GM04503 (cell line): ENCODE results near the gene SLC38A9.
"Not testable (repeated sequence)": the region's sequence is repeated elsewhere in the genome, so short reads cannot be mapped to it uniquely, and the experiment has no call there.

Source experiments
- DNase-seq: peaks from one replicate; pipeline ENCODE4 v3.0.0-alpha.2; 2012; ENCODE audit warnings: low read depth

The SLC38A9 gene, protein sequence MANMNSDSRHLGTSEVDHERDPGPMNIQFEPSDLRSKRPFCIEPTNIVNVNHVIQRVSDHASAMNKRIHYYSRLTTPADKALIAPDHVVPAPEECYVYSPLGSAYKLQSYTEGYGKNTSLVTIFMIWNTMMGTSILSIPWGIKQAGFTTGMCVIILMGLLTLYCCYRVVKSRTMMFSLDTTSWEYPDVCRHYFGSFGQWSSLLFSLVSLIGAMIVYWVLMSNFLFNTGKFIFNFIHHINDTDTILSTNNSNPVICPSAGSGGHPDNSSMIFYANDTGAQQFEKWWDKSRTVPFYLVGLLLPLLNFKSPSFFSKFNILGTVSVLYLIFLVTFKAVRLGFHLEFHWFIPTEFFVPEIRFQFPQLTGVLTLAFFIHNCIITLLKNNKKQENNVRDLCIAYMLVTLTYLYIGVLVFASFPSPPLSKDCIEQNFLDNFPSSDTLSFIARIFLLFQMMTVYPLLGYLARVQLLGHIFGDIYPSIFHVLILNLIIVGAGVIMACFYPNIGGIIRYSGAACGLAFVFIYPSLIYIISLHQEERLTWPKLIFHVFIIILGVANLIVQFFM

DNA sequence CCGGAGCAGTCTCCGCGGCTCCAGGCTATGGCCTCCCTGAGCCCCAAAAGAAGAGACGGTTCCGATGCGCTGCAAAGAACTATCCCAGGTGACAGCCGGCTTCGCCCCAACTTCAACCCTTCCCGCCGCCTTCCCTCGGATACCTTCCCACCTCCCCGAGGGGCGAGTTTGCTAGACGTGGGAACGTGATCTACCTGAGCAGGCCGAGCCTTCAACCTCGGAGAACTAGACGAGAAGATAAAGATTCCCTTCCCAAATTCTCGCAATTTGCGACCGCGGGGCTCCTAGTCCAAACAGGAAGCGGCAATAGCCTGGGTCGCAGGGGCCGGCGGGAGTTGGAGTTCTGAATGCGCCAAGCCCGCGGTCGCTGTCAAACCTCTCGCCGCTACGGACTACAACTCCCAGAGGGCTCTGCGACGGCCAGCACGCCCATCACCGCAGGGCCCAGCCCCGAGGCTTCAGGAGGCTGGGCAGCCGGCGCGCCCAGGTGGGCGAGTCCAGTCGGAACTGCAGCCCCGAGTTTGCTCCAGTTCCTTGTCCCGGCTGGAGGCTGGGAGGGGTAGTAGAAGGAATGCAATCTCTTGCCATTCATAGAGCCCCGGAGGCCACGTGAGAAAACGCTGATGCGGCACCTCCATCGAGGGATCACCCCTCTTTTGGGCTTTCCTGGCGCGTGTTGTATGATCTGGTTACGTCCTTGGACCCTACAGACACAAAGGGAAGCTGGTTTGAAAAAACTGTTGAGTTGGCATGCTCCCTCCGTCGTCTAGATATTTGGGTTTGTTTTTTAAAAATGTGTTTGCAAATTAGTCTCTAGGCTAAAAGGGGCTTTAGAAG is at the start of gene SLC38A9:
TSS of gene SLC38A9 (minus strand) at position 302 of the 837 bp plus-strand sequence. CDS start 14,366 bp downstream, outside the sequence.
- peak; percentile 61 for DNase-seq

DNA sequence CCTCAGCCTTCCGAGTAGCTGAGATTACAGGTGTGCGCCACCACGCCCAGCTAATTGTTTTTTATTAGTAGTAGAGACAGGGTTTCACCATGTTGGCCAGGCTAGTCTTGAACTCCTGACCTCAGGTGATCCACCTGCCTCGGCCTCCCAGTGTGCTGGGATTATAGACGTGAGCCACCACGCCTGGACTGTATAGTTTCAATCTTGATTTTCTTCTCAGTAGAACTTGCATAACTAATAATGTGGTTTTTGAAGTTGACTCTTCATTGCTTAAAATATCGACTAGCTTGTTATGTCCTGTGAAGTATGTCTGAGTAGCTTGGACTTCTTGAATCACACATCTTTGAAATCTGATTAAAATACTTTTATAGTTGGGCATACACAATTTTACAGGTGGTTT is 49.6 kb upstream of the SLC38A9 start:
- DNase-seq = not testable (repeated sequence)

- no peak for DNase-seq
Observed at GRCh38 chr5:55758714-55759113, 46.6 kb upstream of the SLC38A9 start.

GRCh38 chr5:55758231-55758630 is 46.1 kb upstream of the SLC38A9 start:
- no peak for DNase-seq

DNA sequence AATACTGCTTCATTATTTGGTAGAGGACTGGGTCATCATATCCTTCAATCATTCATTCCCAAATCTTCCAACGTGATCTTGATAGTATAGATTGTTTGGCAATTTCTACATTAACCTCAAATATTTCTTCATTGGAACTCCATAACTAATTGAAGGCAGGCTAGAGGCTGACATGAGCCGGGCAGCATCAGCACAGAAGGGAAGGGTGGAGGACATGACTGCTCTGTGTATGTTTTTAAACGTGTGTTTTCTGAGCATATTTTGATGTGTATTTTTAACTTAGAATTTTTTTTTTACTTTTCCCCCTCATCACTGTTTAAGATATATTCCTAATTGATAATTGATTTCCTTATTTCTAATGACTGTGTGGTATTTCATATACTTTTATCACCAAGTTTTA is 38.4 kb upstream of the SLC38A9 start:
- no peak for DNase-seq

DNA sequence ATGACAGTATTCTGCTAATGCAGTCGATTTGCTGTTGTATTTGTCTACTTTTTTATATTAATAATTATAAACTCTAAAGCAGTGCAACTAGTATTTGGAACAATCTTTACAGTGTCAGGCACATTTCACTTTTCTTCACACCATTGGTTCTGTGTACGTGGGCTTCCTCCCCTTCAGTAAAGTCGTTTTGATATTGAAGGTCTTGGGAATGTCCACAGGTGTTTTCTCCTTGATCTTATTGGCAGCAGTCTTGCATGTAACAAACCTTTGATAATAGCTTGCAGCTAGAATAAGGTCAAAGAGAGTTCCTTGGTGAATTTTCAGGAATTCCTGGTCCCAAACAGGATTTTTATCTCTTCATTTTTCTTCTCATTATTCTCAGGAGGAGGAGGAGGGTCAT is 37.9 kb upstream of the SLC38A9 start:
- DNase-seq = no peak

DNA sequence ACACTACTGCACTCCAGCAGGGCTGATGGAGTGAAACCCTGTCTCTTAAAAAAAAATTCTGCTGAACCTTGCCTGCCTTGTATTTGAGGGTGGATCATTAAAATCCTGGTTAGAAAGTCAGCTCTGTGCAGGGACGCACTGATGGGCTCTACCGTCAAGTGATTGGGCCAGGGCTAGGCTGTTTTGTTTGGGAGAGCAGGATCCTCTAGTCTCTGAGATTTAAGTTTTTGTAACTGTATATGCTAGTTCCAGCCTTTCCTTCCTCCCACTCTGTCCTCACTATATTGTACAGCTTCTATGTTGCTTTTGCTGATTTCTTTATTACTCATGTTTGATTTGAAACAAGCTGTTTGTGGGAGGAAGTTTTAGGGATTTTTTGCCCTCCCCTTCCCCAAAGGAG is 37.3 kb upstream of the SLC38A9 start:
- no peak for DNase-seq

GRCh38 chr5:55747778-55748318 is 35.7 kb upstream of the SLC38A9 start:
- DNase-seq = no peak

GRCh38 chr5:55742778-55743177 is 30.7 kb upstream of the SLC38A9 start:
- no peak for DNase-seq

DNA sequence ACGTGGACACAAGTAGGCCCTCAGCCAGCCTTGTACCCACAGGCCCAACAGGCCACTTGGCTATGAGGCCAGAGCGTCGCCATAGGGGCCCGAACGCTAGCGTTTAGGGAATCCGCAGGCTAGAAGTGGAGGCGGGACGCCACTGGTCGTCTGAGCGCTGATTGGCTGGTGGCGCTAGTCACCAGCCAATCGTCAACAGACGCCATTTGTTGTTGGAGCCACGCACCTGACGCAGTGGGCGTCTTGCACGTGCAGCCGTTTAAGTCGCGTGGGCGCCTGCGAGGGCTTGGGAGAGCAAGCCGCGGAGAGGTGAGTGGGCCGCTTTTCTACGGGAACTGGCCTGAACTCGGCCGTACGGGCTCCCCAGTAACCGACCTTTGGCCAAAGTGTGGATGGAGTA is 25.7 kb upstream of the SLC38A9 start, which contains the start of gene DDX4:
TSS of gene DDX4 (plus strand) at position 269 of the 400 bp plus-strand sequence. CDS start 903 bp downstream, outside the sequence.
- no peak for DNase-seq

GRCh38 chr5:55734658-55735057 is 22.5 kb upstream of the SLC38A9 start:
- DNase-seq = no peak

DNA sequence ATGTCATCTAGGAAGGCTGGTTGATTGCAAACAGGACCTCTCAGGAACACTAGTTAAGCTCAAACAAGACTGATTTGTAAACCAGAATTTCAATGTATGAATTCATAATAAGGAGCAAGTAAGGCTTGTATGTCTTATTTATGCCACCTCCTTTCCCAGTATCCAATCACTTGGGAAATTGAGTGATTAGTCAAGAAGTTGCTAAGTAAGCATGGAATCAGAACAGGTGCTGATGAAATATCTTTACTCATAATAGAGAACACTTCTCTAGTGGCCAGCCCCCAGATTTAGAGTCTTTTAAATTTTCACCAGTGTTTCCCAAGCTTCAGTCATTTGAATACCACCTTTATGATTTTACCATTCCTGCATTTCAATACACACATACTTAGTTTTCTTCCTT is 20.5 kb upstream of the SLC38A9 start:
- DNase-seq = no peak

GRCh38 chr5:55731848-55732247 is 19.7 kb upstream of the SLC38A9 start:
- no peak for DNase-seq

DNA sequence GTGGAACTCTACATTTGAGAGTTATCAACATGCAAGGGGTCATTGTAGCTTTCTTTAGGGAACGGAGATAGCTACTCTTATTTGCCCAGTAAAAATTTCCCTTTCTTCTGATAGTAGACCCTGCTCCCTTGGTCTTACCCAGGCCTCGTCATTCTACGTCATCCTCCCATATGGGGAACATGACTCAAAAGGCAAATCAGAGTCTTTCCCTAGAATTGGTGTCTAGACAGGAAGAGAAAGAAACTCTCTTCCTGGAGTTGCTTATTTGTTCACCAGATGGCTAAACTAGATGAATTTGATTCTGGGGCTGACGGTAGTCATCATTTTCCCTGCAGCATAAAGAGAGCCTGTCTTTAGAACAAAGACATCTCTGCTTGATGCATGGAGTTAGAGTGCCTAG is 12.2 kb upstream of the SLC38A9 start:
- DNase-seq = no peak

DNA sequence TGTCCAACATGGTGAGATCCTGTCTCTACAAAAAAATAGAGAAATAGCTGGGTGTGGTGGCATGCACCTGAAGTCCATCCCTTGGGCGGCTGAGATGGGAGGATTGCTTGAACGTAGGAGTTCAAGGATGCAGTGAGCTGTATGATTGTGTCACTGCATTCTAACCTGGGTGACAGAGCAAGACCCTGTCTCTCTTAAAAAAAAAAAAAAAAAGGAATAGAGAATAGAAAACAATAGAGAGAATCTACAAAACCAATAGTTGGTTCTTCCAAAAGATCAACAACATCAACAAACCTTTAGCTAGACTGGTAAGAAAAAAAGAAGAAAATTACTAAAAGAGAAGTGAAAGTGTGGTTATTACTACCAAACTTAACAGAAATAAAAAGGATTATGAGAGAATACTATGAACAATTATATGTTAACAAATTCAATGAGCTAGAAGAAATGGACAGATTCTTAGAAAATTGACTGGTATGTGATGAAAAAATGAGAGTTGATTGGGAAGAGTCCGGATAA is 8.1 kb upstream of the SLC38A9 start:
- no peak for DNase-seq

- not testable (repeated sequence) for DNase-seq
Observed at GRCh38 chr5:55719026-55719425, 6.9 kb upstream of the SLC38A9 start.

DNA sequence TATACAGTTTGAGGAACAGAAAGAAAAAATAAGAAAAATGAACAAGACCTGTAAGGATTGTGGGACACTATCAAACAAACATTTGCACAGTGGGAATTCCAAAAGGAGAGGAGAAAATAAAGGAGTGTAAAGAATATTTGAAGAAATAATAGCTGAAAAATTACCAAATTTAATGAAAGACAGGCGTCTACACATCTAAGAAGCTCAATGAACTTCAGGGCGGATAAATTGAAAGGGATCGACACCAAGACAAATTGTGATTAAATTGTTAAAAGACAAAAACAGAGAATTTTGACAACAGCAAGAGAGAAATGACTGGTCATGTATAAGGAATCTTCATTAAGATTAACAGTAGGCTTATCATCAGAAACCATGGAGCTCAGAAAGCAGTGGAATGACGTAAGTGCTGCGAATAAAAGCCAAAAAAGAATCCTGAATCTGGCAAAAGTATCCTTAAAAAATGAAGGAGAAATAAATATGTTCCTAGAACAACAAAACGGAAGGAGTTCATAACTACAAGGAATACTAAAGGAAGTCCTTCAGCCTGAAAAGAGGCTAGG is 3.5 kb upstream of the SLC38A9 start:
- DNase-seq = no peak

- no peak for DNase-seq
Observed at GRCh38 chr5:55714749-55715148, 2.6 kb upstream of the SLC38A9 start.

- no peak for DNase-seq
Observed at GRCh38 chr5:55714339-55714738, 2.2 kb upstream of the SLC38A9 start.

GRCh38 chr5:55713871-55714270 is 1.7 kb upstream of the SLC38A9 start:
- DNase-seq = no peak

DNA sequence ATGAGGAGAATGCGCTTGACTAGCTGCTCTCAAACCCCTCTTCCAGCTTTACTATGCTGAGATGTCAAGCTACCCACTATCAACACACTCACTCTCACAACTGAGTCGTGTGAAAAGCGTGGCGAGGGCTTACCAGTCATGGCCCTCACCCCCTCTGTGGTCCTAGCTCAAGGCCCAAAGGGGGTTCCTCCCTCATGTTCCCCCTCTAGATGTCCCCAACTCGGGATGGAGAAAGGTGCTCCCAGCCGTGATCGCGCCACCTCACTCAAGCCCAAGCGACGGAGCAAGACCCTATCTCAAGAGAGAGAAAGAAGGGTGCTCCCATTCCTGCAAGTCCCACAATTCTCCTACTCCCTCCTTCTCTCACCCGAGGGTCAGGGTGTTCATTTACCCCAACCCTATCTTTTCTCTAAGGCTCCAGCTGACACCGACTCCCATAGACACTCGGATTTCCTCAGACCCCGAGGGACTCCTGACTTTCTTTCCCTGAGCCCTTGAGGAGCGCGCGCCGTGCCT is 559 bp downstream of the SLC38A9 start:
- no peak for DNase-seq

DNA sequence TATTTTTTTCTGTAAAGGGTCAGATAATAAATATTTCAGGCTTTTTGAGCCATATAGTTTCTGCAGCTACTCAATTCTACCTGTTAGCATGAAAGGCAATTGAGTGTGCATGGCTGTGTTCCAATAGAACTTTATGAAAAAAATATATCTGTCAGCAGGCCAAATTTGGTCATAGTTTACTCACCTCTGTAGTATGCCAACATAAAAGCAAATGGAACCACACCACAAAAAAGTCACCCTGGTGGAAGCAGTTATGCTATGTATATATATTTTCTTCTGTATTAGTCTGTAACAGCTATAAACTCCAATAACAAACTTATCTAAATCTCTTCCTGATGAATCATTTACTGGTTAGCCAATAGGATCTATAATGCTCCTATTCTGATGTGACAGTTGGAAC is 3.4 kb downstream of the SLC38A9 start:
- DNase-seq = no peak
